A549 (cell line): Measurements from ENCODE around the gene TGFB1. TPM values are rescaled to one million over a fixed set of nuclear protein-coding genes. Genes with fewer than 3 reads are reported as not detected.

Source experiments
- BHLHE40 ChIP-seq: IDR thresholded peaks from 2 replicates; pipeline ENCODE4 v1.6.1; 2012; ENCODE audit warnings: low read depth, low read length, inconsistent platforms
- EHF ChIP-seq: fragments of 250-450 bp; sonication (Bioruptor Pico); IDR thresholded peaks from 2 replicates; pipeline ENCODE4 v1.5.0; 2020; ENCODE audit warnings: mild to moderate bottlenecking
- EHMT2 ChIP-seq: fragments of 200-600 bp; sonication (generic); IDR thresholded peaks from 2 replicates; pipeline ENCODE4 v1.6.1; 2016; ENCODE audit warnings: antibody characterized with exemption, low read depth, mild to moderate bottlenecking, moderate library complexity
- ESRRA ChIP-seq: fragments of 150-350 bp; IDR thresholded peaks from 2 replicates; pipeline ENCODE4 v1.6.1; 2014; ENCODE audit warnings: mild to moderate bottlenecking, low read length, borderline replicate concordance
- FOSB ChIP-seq: fragments of 250-450 bp; sonication (Bioruptor Pico); IDR thresholded peaks from 2 replicates; pipeline ENCODE4 v1.5.0; 2020; ENCODE audit warnings: mild to moderate bottlenecking, moderate library complexity
- FOSL2 ChIP-seq, 2 experiments: fragments of 450-650 bp in 1 of 2; fragments of >200 bp in 1 of 2; sonication (Bioruptor Twin) in 1 of 2; formaldehyde crosslinking; IDR thresholded peaks; 2 replicates each; pipeline versions ENCODE4 v1.5.0 to v1.6.1; 2016 to 2020; ENCODE audit warnings: mild to moderate bottlenecking in 1 of 2, moderate library complexity in 1 of 2
- HEYL ChIP-seq: fragments of 250-450 bp; sonication (Bioruptor Pico); IDR thresholded peaks from 2 replicates; pipeline ENCODE4 v1.8.0; 2021; ENCODE audit warnings: mild to moderate bottlenecking, moderate library complexity
- HOXB5 ChIP-seq: fragments of 250-450 bp; sonication (Bioruptor Pico); IDR thresholded peaks from 2 replicates; pipeline ENCODE4 v1.5.0; 2020; ENCODE audit warnings: mild to moderate bottlenecking, moderate library complexity
- JUNB ChIP-seq: fragments of >200 bp; sonication (Bioruptor Twin); formaldehyde crosslinking; IDR thresholded peaks from 2 replicates; pipeline ENCODE4 v1.6.1; 2016
- MAZ ChIP-seq: fragments of 150-350 bp; IDR thresholded peaks from 2 replicates; pipeline ENCODE4 v1.6.1; 2014; ENCODE audit warnings: antibody characterized with exemption, low read depth, low read length, borderline replicate concordance
- NPAS2 ChIP-seq: fragments of 250-450 bp; sonication (Bioruptor Pico); IDR thresholded peaks from 2 replicates; pipeline ENCODE4 v1.8.0; 2022; ENCODE audit warnings: mild to moderate bottlenecking, moderate library complexity, borderline replicate concordance
- POLR2AphosphoS2 ChIP-seq: conservative IDR thresholded peaks from 2 replicates; pipeline ENCODE4 v1.6.1; 2012; ENCODE audit warnings: low read length, improper control_type of control experiment, inconsistent platforms
- RARB ChIP-seq: fragments of 250-450 bp; sonication (Bioruptor Pico); IDR thresholded peaks from 2 replicates; pipeline ENCODE4 v1.8.0; 2021; ENCODE audit warnings: mild to moderate bottlenecking, moderate library complexity
- RFX5 ChIP-seq: fragments of 450-650 bp; IDR thresholded peaks from 2 replicates; pipeline ENCODE4 v1.7.1; 2014; ENCODE audit warnings: antibody characterized with exemption, mild to moderate bottlenecking, moderate library complexity
- RNF2 ChIP-seq: fragments of 200-600 bp; sonication (generic); IDR thresholded peaks from 2 replicates; pipeline ENCODE4 v1.6.1; 2016; ENCODE audit warnings: low read depth, mild to moderate bottlenecking, antibody characterized with exemption, moderate library complexity, borderline replicate concordance
- SREBF2 ChIP-seq: fragments of 450-650 bp; IDR thresholded peaks from 2 replicates; pipeline ENCODE4 v1.6.1; 2014; ENCODE audit warnings: mild to moderate bottlenecking, moderate library complexity
- TP53 ChIP-seq: fragments of 250-450 bp; sonication (Bioruptor Pico); IDR thresholded peaks from 2 replicates; pipeline ENCODE4 v1.5.0; 2021; ENCODE audit warnings: mild to moderate bottlenecking, moderate library complexity
- ZFP36 ChIP-seq: fragments of 450-650 bp; IDR thresholded peaks from 2 replicates; pipeline ENCODE4 v1.6.1; 2014; ENCODE audit warnings: borderline replicate concordance; ENCODE audit not compliant: partially characterized antibody
- ZSCAN20 ChIP-seq: fragments of 250-450 bp; sonication (Bioruptor Pico); IDR thresholded peaks from 2 replicates; pipeline ENCODE4 v1.8.0; 2022; ENCODE audit warnings: mild to moderate bottlenecking, moderate library complexity
- polyA plus RNA-seq, 4 experiments: library from polyadenylated mRNA; depleted of rRNA in 3 of 4; stranded (reverse); fragments of >200 nt; fragmentation: RNase III in 1 of 4; extraction: RNeasy Plus Mini Kit Qiagen cat#74134 plus additional on column Dnase treatment in 1 of 4; gene quantifications; 2 replicates in 3 of 4; 3 replicates in 1 of 4; pipeline ENCODE4 v1.2.3, GENCODE V29; 2011 to 2017
- TF ChIP-seq, protein P1 (sequence below): IDR thresholded peaks from 2 replicates; pipeline ENCODE4 v1.6.1; 2012; ENCODE audit warnings: low read depth, borderline replicate concordance
- TF ChIP-seq, protein P2 (sequence below): fragments of 450-650 bp; IDR thresholded peaks from 2 replicates; pipeline ENCODE4 v1.6.1; 2014; ENCODE audit warnings: antibody characterized with exemption
- TF ChIP-seq, protein P3 (sequence below): fragments of >200 bp; sonication (Bioruptor Twin); formaldehyde crosslinking; IDR thresholded peaks from 3 replicates; pipeline ENCODE4 v1.6.1; 2016
- TF ChIP-seq, protein P4 (sequence below): fragments of 200-600 bp; sonication (generic); IDR thresholded peaks from 2 replicates; pipeline ENCODE4 v1.6.1; 2016; ENCODE audit warnings: antibody characterized with exemption, mild to moderate bottlenecking, moderate library complexity

The TGFB1 gene
- polyA plus RNA-seq, 2 of the 4 experiments (the other 2 are of a cell fraction), result 6.0 to 83.2 TPM

DNA sequence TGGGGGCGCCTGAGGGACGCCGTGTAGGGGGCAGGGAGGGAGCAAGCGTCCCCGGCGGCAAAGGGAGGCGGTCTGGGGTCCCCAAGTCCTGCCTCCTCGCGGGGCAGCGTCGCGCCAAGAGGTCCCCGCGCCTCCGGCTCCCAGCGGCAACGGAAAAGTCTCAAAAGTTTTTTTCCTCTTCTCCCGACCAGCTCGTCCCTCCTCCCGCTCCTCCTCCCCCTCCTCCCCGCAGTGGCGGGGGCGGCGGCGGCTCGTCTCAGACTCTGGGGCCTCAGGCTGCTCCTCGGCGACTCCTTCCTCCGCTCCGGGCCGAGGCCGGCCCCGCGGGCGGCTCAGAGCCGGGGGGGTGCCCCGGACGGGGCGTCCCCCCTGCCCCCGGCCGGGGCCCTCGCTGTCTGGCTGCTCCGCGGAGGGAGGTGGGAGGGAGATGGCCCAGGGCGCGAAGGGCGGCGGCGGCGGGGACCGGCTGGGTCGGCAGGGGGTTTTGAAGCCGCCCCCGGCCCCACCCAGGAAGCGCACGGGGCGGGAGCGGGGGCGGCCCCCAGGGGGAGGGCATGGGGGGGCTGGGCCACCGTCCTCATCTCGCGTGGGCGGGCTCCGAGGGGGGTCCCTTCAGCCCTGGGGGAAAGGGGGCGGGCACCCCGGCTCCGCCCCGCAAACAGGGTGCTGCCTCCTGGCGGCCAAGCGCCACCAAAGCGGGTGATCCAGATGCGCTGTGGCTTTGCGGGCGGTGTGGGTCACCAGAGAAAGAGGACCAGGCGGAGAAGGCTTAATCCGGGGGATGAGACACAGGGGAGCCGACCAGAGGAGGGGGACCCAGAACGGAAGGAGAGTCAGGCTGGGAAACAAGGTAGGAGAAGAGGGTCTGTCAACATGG, at the start of gene TGFB1 (continued):
- TF ChIP-seq ESRRA, result no peak
- TF ChIP-seq ZSCAN20, result no peak
- 0 out of 2 replicates have a peak, but pooled peaks have one; percentile 15 for TF ChIP-seq JUNB
- peak; percentile 84; the same call in 1 of the 2 replicates for TF ChIP-seq TP53 (CRISPR knock-in tag)
- TF ChIP-seq, protein P1, sequence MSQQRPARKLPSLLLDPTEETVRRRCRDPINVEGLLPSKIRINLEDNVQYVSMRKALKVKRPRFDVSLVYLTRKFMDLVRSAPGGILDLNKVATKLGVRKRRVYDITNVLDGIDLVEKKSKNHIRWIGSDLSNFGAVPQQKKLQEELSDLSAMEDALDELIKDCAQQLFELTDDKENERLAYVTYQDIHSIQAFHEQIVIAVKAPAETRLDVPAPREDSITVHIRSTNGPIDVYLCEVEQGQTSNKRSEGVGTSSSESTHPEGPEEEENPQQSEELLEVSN, result peak; percentile 92
- no peak; the same call in 1 of the 2 replicates for TF ChIP-seq POLR2AphosphoS2
- TF ChIP-seq, protein P2, sequence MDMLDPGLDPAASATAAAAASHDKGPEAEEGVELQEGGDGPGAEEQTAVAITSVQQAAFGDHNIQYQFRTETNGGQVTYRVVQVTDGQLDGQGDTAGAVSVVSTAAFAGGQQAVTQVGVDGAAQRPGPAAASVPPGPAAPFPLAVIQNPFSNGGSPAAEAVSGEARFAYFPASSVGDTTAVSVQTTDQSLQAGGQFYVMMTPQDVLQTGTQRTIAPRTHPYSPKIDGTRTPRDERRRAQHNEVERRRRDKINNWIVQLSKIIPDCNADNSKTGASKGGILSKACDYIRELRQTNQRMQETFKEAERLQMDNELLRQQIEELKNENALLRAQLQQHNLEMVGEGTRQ, result no peak
- no peak for TF ChIP-seq FOSB
- TF ChIP-seq SREBF2, result no peak
- TF ChIP-seq NPAS2 (CRISPR knock-in tag), result no peak
- TF ChIP-seq RFX5, result no peak
- TF ChIP-seq HEYL (CRISPR knock-in tag), result no peak
- no peak for TF ChIP-seq ZFP36
- no peak for TF ChIP-seq HOXB5 (CRISPR knock-in tag)
- peak; percentile 90 for TF ChIP-seq MAZ
- no peak for TF ChIP-seq BHLHE40
- TF ChIP-seq EHF (CRISPR knock-in tag), result no peak
- TF ChIP-seq RNF2, result no peak
- TF ChIP-seq RARB (CRISPR knock-in tag), result no peak
- TF ChIP-seq FOSL2 (IDR thresholded peaks at IDR 0.05), result no peak
- TF ChIP-seq FOSL2 (CRISPR knock-in tag; IDR thresholded peaks at IDR 0.05), result no peak
- no peak for TF ChIP-seq EHMT2
- TF ChIP-seq, protein P3, sequence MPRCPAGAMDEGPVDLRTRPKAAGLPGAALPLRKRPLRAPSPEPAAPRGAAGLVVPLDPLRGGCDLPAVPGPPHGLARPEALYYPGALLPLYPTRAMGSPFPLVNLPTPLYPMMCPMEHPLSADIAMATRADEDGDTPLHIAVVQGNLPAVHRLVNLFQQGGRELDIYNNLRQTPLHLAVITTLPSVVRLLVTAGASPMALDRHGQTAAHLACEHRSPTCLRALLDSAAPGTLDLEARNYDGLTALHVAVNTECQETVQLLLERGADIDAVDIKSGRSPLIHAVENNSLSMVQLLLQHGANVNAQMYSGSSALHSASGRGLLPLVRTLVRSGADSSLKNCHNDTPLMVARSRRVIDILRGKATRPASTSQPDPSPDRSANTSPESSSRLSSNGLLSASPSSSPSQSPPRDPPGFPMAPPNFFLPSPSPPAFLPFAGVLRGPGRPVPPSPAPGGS, result peak; percentile 95
- TF ChIP-seq, protein P4, sequence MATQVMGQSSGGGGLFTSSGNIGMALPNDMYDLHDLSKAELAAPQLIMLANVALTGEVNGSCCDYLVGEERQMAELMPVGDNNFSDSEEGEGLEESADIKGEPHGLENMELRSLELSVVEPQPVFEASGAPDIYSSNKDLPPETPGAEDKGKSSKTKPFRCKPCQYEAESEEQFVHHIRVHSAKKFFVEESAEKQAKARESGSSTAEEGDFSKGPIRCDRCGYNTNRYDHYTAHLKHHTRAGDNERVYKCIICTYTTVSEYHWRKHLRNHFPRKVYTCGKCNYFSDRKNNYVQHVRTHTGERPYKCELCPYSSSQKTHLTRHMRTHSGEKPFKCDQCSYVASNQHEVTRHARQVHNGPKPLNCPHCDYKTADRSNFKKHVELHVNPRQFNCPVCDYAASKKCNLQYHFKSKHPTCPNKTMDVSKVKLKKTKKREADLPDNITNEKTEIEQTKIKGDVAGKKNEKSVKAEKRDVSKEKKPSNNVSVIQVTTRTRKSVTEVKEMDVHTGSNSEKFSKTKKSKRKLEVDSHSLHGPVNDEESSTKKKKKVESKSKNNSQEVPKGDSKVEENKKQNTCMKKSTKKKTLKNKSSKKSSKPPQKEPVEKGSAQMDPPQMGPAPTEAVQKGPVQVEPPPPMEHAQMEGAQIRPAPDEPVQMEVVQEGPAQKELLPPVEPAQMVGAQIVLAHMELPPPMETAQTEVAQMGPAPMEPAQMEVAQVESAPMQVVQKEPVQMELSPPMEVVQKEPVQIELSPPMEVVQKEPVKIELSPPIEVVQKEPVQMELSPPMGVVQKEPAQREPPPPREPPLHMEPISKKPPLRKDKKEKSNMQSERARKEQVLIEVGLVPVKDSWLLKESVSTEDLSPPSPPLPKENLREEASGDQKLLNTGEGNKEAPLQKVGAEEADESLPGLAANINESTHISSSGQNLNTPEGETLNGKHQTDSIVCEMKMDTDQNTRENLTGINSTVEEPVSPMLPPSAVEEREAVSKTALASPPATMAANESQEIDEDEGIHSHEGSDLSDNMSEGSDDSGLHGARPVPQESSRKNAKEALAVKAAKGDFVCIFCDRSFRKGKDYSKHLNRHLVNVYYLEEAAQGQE, result peak; percentile 69
